ENCODE data around the gene CAMK1D. TPM values are rescaled to one million over a fixed set of nuclear protein-coding genes. Genes with fewer than 3 reads are reported as not detected.
"Not testable (repeated sequence)": the region's sequence is repeated elsewhere in the genome, so short reads cannot be mapped to it uniquely, and the experiment has no call there.

Gene CAMK1D
- total and polyA plus RNA-seq, 2 donors (not counting 3 experiments of a cell fraction or from before 2014, with no cell fraction given) = 0.37 to 4.2 TPM

DNA sequence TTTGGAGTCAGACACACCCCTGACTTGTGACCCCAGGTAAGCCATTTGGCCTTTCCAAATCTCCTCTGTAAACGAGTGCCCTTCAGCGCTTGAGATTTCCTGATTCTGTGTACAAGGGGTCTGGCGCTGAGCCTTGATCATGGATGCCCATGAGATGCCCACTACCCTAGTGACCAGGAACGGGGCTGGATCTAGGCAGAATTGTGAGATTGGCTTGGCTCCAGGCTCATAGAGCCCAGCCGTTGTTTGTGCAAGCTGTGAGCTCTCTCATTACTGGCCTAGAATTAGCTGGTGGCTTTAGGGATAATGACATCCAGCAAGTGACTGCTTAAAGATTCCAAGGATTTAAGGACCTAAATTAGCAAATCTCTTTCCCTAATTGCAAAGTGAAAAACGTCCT is 84.9 kb downstream of the CAMK1D start:
- POLR2A ChIA-PET = no interaction called here
- H4K20me1 ChIP-seq (replicated peaks; ENCODE audit: control insufficient read depth, extremely low read depth, insufficient read depth, low read length) = no peaks in the 10 kb centered on the region

DNA sequence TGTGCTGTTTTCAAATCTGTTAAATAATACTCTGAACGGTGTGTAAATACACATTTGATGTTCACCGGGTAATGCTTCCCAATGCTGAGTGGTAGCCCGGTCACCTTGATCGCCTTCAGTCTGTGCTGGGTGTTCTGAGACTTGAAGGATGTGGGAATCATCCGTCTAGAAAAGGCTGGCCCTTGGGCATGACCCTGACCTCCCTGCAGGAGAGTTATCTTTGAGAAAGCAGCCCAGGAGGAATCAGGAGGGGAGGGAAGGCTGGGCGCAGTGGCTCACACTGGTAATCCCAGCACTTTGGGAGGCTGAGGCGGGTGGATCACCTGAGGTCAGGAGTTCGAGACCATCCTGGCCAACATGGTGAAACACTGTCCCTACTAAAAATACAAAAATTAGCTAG is 85.3 kb downstream of the CAMK1D start:
- BruUV-seq (replicated peaks); POLR2A ChIA-PET: not testable (repeated sequence)

More for the DNA sequence above, 84.9 kb downstream of the CAMK1D start:
- Histone ChIP-seq H3K9me3 (replicated peaks; ENCODE audit: control insufficient read depth, insufficient read depth, low read length) (no peaks in the 10 kb centered on the region), H3K27me3 (ENCODE audit: control insufficient read depth in 2 of 2, insufficient read depth in 2 of 2, low read length in 2 of 2) (no peaks in the 10 kb centered on the region), H3K36me3 (ENCODE audit: control insufficient read depth in 2 of 2, extremely low read depth in 1 of 2, insufficient read depth in 2 of 2, low read length in 2 of 2) (no peaks in the 10 kb centered on the region), H3K4me2 (ENCODE audit: insufficient read depth, low read length) (no peak overlapping the region), H3K9ac (replicated peaks; ENCODE audit: extremely low read depth, insufficient read depth, low read length) (no peak overlapping the region), H3K9me1 (replicated peaks; ENCODE audit: control insufficient read depth, extremely low read depth, insufficient read depth, low read length) (no peaks in the 10 kb centered on the region), H3K4me1 (ENCODE audit: control insufficient read depth, extremely low read depth, insufficient read depth, low read length) (no peaks in the 10 kb centered on the region), H3K79me2 (ENCODE audit: control insufficient read depth, insufficient read depth, low read length) (no peaks in the 10 kb centered on the region), H2AFZ (ENCODE audit: low read depth, low read length) (no peak overlapping the region), H3K27ac (ENCODE audit: insufficient read depth, low read depth, low read length) (no peak overlapping the region), H3K4me3 (replicated peaks in 1 of 3; ENCODE audit: insufficient read depth in 1 of 3, low read depth in 1 of 3, low read length in 3 of 3) (no peak overlapping the region)
- CTCF ChIA-PET = no interaction called here
- no TSS peak for BruUV-seq (replicated peaks)
- intact Hi-C loops (cut with micrococcal nuclease) (no loop called here), dilution Hi-C loops (cut with MboI; ENCODE audit: extremely low pct_ligation_motif_present, low sequenced_read_pairs) (no loop called here)
- DNase-seq (ENCODE audit: low read depth, low spot score) (no peak), FAIRE-seq (no peak)
- TF ChIP-seq MYC (IDR thresholded peaks at IDR 0.05; ENCODE audit: low read depth, low read length) (no peak), GATA2 (IDR thresholded peaks at IDR 0.05; ENCODE audit: insufficient read depth, insufficient read length, low read depth, low read length) (no peak), EZH2 (IDR thresholded peaks at IDR 0.05; ENCODE audit: borderline replicate concordance, low read depth, low read length, severe bottlenecking) (no peak), JUN (IDR thresholded peaks at IDR 0.05; ENCODE audit: borderline replicate concordance, insufficient read depth, insufficient read length, low read depth) (no peak), POLR2A (IDR thresholded peaks at IDR 0.05; ENCODE audit: low read depth, low read length) (no peak), POLR2AphosphoS5 (IDR thresholded peaks at IDR 0.05; ENCODE audit: insufficient read depth, low read depth, low read length) (no peak), MAX (IDR thresholded peaks at IDR 0.05; ENCODE audit: insufficient read depth, insufficient read length) (no peak), FOS (IDR thresholded peaks at IDR 0.05; ENCODE audit: borderline replicate concordance, insufficient read depth, low read length) (no peak)
- TF ChIP-seq, protein P1, sequence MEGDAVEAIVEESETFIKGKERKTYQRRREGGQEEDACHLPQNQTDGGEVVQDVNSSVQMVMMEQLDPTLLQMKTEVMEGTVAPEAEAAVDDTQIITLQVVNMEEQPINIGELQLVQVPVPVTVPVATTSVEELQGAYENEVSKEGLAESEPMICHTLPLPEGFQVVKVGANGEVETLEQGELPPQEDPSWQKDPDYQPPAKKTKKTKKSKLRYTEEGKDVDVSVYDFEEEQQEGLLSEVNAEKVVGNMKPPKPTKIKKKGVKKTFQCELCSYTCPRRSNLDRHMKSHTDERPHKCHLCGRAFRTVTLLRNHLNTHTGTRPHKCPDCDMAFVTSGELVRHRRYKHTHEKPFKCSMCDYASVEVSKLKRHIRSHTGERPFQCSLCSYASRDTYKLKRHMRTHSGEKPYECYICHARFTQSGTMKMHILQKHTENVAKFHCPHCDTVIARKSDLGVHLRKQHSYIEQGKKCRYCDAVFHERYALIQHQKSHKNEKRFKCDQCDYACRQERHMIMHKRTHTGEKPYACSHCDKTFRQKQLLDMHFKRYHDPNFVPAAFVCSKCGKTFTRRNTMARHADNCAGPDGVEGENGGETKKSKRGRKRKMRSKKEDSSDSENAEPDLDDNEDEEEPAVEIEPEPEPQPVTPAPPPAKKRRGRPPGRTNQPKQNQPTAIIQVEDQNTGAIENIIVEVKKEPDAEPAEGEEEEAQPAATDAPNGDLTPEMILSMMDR (IDR thresholded peaks at IDR 0.05; ENCODE audit: extremely low read depth in 1 of 2, insufficient read depth in 1 of 2, low read depth in 1 of 2, low read length in 2 of 2) = no peak

More for the DNA sequence above, 85.3 kb downstream of the CAMK1D start:
- CTCF ChIA-PET; FAIRE-seq; DNase-seq (ENCODE audit: low read depth, low spot score); H3K9me1 ChIP-seq (replicated peaks; ENCODE audit: control insufficient read depth, extremely low read depth, insufficient read depth, low read length); H3K9ac ChIP-seq (replicated peaks; ENCODE audit: extremely low read depth, insufficient read depth, low read length); H3K9me3 ChIP-seq (replicated peaks; ENCODE audit: control insufficient read depth, insufficient read depth, low read length); H3K4me2 ChIP-seq (ENCODE audit: insufficient read depth, low read length); H3K27ac ChIP-seq (ENCODE audit: insufficient read depth, low read depth, low read length); H3K79me2 ChIP-seq (ENCODE audit: control insufficient read depth, insufficient read depth, low read length); H3K4me1 ChIP-seq (ENCODE audit: control insufficient read depth, extremely low read depth, insufficient read depth, low read length); dilution Hi-C loops (cut with MboI; ENCODE audit: extremely low pct_ligation_motif_present, low sequenced_read_pairs); H4K20me1 ChIP-seq (replicated peaks; ENCODE audit: control insufficient read depth, extremely low read depth, insufficient read depth, low read length); intact Hi-C loops (cut with micrococcal nuclease); H3K36me3 ChIP-seq (ENCODE audit: control insufficient read depth in 2 of 2, extremely low read depth in 1 of 2, insufficient read depth in 2 of 2, low read length in 2 of 2); H3K27me3 ChIP-seq (ENCODE audit: control insufficient read depth in 2 of 2, insufficient read depth in 2 of 2, low read length in 2 of 2); H3K4me3 ChIP-seq (replicated peaks in 1 of 3; ENCODE audit: insufficient read depth in 1 of 3, low read depth in 1 of 3, low read length in 3 of 3); H2AFZ ChIP-seq (ENCODE audit: low read depth, low read length): not testable (repeated sequence)

All from endothelial cell of umbilical vein (primary cell).